Measurements from ENCODE around the gene NAT10.

- TF ChIP-seq CTCF (IDR thresholded peaks at IDR 0.05; ENCODE audit: insufficient read depth, low read length, poor library complexity, severe bottlenecking) (no peak), EZH2phosphoT487 (conservative IDR thresholded peaks at IDR 0.05; ENCODE audit: low read length) (no peak)
Measured at GRCh38 chr11:34175284-34176019, 70.0 kb downstream of the NAT10 start.
